GM21528 (cell line): ENCODE measurements around the gene SPI1.

Experiments used
- ATAC-seq: cut with Tn5 transposase; IDR thresholded peaks from one replicate; pipeline ENCODE4 v1.9.1; 2021; ENCODE audit warnings: mild to moderate bottlenecking, moderate library complexity; ENCODE audit not compliant: unreplicated experiment, low FRiP score

SPI1 gene

GRCh38 chr11:47407746-47408590, 29.6 kb upstream of the SPI1 start, which contains the start of gene SLC39A13:
TSS of gene SLC39A13 (plus strand) at chr11:47408590. CDS start at chr11:47410095, 1,505 bp downstream.
- peak; percentile 81 for ATAC-seq

GRCh38 chr11:47406896-47407745, 28.8 kb upstream of the SPI1 start:
- ATAC-seq: no peak

- no peak for ATAC-seq
Observed at GRCh38 chr11:47403571-47403970, 25.2 kb upstream of the SPI1 start.

GRCh38 chr11:47403135-47403534, 24.8 kb upstream of the SPI1 start:
- no peak for ATAC-seq

GRCh38 chr11:47400768-47401279, 22.5 kb upstream of the SPI1 start:
- ATAC-seq: peak; percentile 44

GRCh38 chr11:47399860-47400767, 21.8 kb upstream of the SPI1 start:
- peak; percentile 45 for ATAC-seq

- ATAC-seq: no peak
Observed at GRCh38 chr11:47398551-47398950, 20.2 kb upstream of the SPI1 start.

- no peak for ATAC-seq
Observed at GRCh38 chr11:47398011-47398410, 19.7 kb upstream of the SPI1 start.

GRCh38 chr11:47396049-47396320, 17.6 kb upstream of the SPI1 start:
- no peak for ATAC-seq

- ATAC-seq: no peak
Observed at GRCh38 chr11:47395223-47396048, 17.1 kb upstream of the SPI1 start.

- ATAC-seq: no peak
Observed at GRCh38 chr11:47394322-47395222, 16.2 kb upstream of the SPI1 start.

- no peak for ATAC-seq
Observed at GRCh38 chr11:47394050-47394321, 15.6 kb upstream of the SPI1 start.

- ATAC-seq: no peak
Observed at GRCh38 chr11:47393163-47394049, 15.1 kb upstream of the SPI1 start.

- ATAC-seq: no peak
Observed at GRCh38 chr11:47392546-47393162, 14.3 kb upstream of the SPI1 start.

GRCh38 chr11:47391711-47392432, 13.5 kb upstream of the SPI1 start:
- ATAC-seq: no peak

GRCh38 chr11:47391077-47391583, 12.8 kb upstream of the SPI1 start:
- no peak for ATAC-seq

GRCh38 chr11:47390422-47390760, 12.0 kb upstream of the SPI1 start:
- no peak for ATAC-seq
